Activated naive CD4-positive, alpha-beta T cell treated with Interleukin-2 at 50 U/mL for 16 hours (primary cell): ENCODE measurements around the gene GNB2.
"Not testable (repeated sequence)": the region's sequence is repeated elsewhere in the genome, so short reads cannot be mapped to it uniquely, and the experiment has no call there.

Experiments used
- DNase-seq: peaks from one replicate; pipeline ENCODE4 v3.0.0-alpha.2; 2020

Gene GNB2

GRCh38 chr7:100665168-100665726 is 8.3 kb upstream of the GNB2 start:
- no peak for DNase-seq

GRCh38 chr7:100667331-100668068 is 6.0 kb upstream of the GNB2 start:
- no peak for DNase-seq

- DNase-seq: no peak
Observed at GRCh38 chr7:100668069-100668449, 5.5 kb upstream of the GNB2 start.

- not testable (repeated sequence) for DNase-seq
Observed at GRCh38 chr7:100669106-100669505, 4.4 kb upstream of the GNB2 start.

GRCh38 chr7:100670074-100670473 is 3.5 kb upstream of the GNB2 start:
- no peak for DNase-seq

GRCh38 chr7:100671353-100672327 is 1.9 kb upstream of the GNB2 start:
- no peak for DNase-seq

- DNase-seq: peak; percentile 45
Observed at GRCh38 chr7:100673942-100674410, 436 bp downstream of the GNB2 start.

- DNase-seq: peak; percentile 41
Observed at GRCh38 chr7:100674411-100675104, 1.0 kb downstream of the GNB2 start.

GRCh38 chr7:100675105-100675451 is 1.5 kb downstream of the GNB2 start:
- peak; percentile 49 for DNase-seq

GRCh38 chr7:100675581-100676350 is 2.2 kb downstream of the GNB2 start:
- peak; percentile 81 for DNase-seq

- DNase-seq: no peak
Observed at GRCh38 chr7:100676501-100677306, 3.2 kb downstream of the GNB2 start.

- DNase-seq: no peak
Observed at GRCh38 chr7:100677308-100678267, 4.0 kb downstream of the GNB2 start.

- DNase-seq: no peak
Observed at GRCh38 chr7:100678291-100678984, 4.9 kb downstream of the GNB2 start.

- no peak for DNase-seq
Observed at GRCh38 chr7:100679129-100679926, 5.8 kb downstream of the GNB2 start.

GRCh38 chr7:100679927-100680575 is 6.5 kb downstream of the GNB2 start:
- DNase-seq: no peak

GRCh38 chr7:100680576-100681271 is 7.2 kb downstream of the GNB2 start:
- DNase-seq: no peak

GRCh38 chr7:100681491-100682227 is 8.1 kb downstream of the GNB2 start:
- no peak for DNase-seq
